ENCODE data around the gene TMEM179. TPM values are rescaled to one million over a fixed set of nuclear protein-coding genes. Genes with fewer than 3 reads are reported as not detected.

The TMEM179 gene
- total RNA-seq, 1 experiment from 2014 or later, result 3.2 TPM

DNA sequence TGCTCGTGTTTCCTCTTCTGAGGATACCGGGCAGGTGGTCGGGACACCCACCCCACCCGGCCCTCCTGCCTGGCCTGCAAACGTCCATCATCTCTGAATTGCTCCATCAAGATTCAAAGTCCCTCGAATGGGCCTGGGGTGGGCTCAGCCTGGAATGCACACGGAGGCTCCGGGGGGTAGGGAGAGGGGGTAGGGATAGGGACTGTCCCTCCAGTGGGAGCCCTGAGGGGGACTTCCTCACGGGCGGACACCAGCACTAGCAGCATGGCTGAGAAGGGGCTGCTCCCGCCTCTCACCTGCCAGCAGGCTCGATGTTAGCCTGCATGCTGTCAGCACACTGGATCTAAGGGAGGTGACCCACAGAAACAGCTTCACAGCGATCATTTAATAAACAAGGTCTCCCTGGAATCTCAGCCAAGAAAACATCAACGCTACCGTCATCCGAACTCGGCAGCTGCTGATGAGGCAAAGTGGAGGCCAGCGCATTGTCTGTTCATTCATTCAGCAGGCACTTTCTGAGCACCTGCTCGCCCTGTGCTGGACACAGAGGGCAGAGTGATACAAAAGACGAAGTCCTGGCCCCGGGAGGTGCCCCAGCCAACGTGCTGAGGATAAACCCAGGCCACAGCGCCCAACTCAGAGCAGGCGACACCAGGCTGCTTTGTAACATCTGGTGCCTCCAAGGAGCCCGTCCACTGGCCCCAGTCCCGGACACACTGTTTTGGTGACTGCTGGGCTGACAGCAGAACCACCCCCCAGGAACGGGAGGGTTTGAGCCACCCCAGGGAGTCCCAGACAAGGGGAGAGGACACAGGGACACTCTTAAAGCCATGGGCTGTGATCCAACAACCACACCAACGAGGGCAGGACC lies 6.3 kb downstream of the TMEM179 start:
- no peaks in the 10 kb centered on the region for H3K27me3 ChIP-seq (ENCODE audit: control insufficient read depth, insufficient read depth, low read length)
- H3K36me3 ChIP-seq (replicated peaks; ENCODE audit: control insufficient read depth, insufficient read depth, low read length), result no peaks in the 10 kb centered on the region
- DNase-seq, result peak; percentile 63
- H3K4me3 ChIP-seq (ENCODE audit: insufficient read depth, low read depth, low read length), result no peak overlapping the region

DNA sequence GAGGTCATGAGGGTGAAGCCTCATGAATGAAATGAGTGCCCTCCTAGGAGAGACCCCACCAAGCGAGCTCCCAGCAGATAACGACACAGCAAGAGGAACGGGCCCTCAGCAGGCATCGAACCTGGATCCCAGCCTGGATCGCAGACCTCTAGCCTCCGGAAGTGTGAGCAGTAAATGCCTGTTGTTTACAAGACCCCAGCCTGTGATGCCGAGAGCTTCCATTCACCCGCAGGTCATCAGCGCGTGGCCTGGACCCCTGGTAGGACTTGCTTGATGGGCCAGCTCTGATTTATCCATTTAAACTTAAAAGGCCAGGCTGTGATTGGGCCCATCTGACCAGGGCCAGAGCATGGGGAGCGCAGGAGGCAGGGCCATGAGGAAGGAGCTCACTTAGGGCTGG lies 7.0 kb downstream of the TMEM179 start:
- Histone ChIP-seq H3K27me3 (ENCODE audit: control insufficient read depth, insufficient read depth, low read length) (no peaks in the 10 kb centered on the region), H3K36me3 (replicated peaks; ENCODE audit: control insufficient read depth, insufficient read depth, low read length) (no peaks in the 10 kb centered on the region), H3K4me3 (ENCODE audit: insufficient read depth, low read depth, low read length) (no peak overlapping the region)
- DNase-seq, result peak; percentile 51

DNA sequence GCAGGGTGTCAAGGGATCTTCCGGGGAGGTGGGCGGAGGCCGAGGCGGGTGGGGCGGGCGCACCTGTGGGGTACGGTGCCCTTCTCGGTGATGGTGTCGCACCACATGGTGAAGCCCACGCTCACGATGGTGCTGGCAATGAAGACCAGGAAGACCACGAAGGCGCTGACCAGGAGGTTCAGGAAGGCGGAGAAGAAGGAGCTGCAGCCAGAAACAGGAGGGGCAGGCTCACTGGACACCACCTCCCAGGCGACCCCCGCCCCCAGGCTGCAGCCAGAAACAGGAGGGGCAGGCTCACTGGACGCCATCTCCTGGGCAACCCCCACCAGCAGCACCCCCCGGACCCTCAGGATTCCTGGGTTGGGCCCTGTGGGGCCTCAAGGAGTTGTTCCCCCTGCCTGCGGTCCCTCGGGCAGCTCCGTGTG lies 7.6 kb downstream of the TMEM179 start:
- no peak overlapping the region for H3K4me3 ChIP-seq (ENCODE audit: insufficient read depth, low read depth, low read length)
- H3K27me3 ChIP-seq (ENCODE audit: control insufficient read depth, insufficient read depth, low read length), result no peaks in the 10 kb centered on the region
- H3K36me3 ChIP-seq (replicated peaks; ENCODE audit: control insufficient read depth, insufficient read depth, low read length), result no peaks in the 10 kb centered on the region
- peak; percentile 51 for DNase-seq

DNA sequence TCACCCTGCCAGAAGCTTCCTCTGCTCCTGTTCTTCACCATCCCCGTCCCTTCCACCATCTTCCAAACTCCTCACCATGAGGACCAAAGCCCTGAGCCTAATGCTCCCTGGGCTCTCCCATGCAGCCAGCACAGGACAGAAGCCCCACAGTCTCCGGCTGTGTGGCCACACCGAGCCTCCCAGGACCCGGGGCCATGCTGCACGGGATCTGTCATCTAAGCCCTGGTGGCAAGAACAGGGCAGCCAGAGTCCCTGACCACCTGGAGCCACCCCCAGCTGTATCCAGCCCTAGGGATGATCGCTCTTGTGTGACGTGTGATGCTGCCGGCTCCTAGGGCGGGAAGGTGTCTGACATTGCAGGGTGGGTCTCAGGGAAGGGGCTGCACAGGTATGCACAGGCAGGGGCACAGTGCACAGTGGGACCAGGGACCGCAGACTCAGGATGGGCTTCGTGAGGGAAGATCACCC lies 8.1 kb downstream of the TMEM179 start:
- Histone ChIP-seq H3K27me3 (ENCODE audit: control insufficient read depth, insufficient read depth, low read length) (no peaks in the 10 kb centered on the region), H3K36me3 (replicated peaks; ENCODE audit: control insufficient read depth, insufficient read depth, low read length) (no peaks in the 10 kb centered on the region), H3K4me3 (ENCODE audit: insufficient read depth, low read depth, low read length) (no peak overlapping the region)
- peak; percentile 52 for DNase-seq

DNA sequence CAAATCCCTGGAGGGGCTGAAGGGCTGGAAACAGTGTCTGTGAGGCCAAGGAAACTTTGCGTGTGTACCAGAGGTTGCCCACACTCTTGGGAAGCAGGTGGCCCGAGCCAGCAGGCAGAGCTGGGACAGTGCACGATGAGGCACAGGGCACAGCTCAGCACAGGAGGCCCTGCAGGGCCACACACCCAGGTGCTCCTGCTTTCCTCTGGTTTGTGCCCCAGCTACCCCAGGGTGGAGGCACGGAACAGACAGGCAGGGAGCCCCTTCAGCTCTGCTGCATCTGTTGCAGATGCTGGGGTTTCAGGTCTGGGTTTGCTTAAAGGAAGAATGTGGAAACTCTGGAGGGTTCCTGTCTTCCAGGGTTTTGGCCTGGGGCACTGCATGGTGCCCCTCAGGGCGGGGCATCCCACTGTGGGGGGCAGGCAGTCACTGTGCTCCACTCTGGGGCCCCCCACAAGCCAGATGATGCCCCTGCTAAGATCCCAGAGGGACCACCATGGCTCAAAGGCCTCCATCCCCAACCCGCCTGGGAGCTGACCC lies 8.6 kb downstream of the TMEM179 start:
- Histone ChIP-seq H3K4me3 (ENCODE audit: insufficient read depth, low read depth, low read length) (no peak overlapping the region), H3K36me3 (replicated peaks; ENCODE audit: control insufficient read depth, insufficient read depth, low read length) (no peaks in the 10 kb centered on the region), H3K27me3 (ENCODE audit: control insufficient read depth, insufficient read depth, low read length) (no peaks in the 10 kb centered on the region)
- DNase-seq, result peak; percentile 55

DNA sequence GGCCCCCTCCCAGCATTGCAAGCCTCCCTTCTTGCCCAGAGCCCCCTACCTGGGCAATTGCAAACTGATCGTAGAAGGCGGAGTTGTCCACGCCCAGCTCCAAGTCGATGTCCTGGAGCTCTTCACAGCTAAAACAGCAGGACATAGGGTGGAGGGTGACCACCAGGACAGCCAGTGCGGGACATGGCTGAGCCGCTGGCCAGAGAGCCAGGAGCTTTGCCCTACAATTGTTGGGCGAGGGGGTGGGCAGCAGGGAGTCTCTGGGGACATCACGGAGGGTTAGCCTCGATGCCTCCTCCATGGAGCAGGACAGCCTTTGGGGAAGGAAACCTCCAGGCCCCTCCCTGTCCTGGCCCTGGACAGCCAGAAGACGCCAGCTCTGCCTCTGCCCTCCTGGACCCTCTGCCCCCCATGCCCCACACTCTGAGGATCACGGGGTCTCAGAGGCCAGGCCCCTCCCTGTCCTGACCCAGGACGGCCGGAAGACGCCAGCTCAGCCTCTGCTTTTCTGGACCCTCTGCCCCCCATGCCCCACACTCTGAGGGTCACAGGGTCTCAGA lies 9.4 kb downstream of the TMEM179 start:
- DNase-seq, result peak; percentile 49
- H3K36me3 ChIP-seq (replicated peaks; ENCODE audit: control insufficient read depth, insufficient read depth, low read length), result no peaks in the 10 kb centered on the region
- no peaks in the 10 kb centered on the region for H3K27me3 ChIP-seq (ENCODE audit: control insufficient read depth, insufficient read depth, low read length)
- H3K4me3 ChIP-seq (ENCODE audit: insufficient read depth, low read depth, low read length), result no peak overlapping the region

DNA sequence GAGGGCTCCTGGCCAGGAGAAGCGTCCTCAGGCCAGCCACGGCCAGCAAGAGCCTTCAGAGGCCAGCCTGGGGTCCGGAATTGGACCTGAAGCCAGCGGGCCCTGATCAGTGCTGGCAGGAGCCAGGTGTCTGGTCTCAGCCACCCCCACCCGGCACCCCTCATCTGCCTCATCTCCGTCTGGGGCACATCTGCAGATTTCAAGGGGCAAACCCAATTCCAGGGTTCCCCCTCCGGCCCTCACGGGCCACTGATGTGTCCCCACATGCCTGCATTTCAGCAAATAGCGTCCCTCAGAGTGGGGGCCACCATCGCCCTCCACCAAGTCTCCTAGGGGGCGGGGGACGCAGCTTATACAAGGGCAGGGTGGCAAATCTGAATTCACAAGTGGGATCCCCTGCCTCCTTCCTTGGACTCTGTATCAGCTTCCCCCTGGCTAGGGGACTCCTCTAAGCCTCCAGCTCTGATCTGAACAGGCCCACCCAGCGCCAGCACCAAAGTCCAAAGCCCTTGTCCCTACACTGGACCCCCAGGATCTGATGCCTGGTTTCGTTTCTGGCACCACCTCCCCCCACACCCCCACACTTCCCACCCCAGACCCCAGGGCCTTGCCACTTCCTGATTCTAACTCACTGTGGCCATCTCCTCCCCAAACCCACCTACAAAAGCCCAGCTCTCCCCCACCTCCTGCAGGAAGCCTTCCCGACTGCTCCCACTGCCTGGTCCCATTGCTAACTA lies 10.1 kb downstream of the TMEM179 start:
- Histone ChIP-seq H3K36me3 (replicated peaks; ENCODE audit: control insufficient read depth, insufficient read depth, low read length) (no peaks in the 10 kb centered on the region), H3K27me3 (ENCODE audit: control insufficient read depth, insufficient read depth, low read length) (no peaks in the 10 kb centered on the region), H3K4me3 (ENCODE audit: insufficient read depth, low read depth, low read length) (no peak overlapping the region)
- DNase-seq, result peak; percentile 54

DNA sequence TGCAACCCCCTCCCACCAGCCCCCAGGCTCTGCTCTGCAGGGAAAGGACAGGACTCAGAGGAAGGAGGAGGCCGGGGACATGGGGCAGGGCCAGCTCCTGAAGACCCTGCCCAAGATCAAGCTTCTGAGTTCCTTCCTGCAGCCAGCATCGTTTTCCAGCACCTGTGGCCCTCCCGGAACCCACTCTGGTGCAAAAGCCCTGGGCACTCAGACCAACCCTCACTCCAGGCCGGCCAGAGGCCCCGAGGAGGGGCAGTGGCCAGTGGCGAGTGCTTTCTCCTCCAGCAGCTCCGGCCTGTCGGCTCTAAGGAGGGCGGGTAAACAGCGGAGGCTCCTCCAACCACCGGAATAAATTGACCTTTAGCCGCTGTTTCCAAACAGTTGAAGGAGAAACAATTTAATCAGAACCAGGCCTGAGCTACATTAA lies 10.8 kb downstream of the TMEM179 start:
- Histone ChIP-seq H3K27me3 (ENCODE audit: control insufficient read depth, insufficient read depth, low read length) (no peaks in the 10 kb centered on the region), H3K4me3 (ENCODE audit: insufficient read depth, low read depth, low read length) (no peak overlapping the region), H3K36me3 (replicated peaks; ENCODE audit: control insufficient read depth, insufficient read depth, low read length) (no peaks in the 10 kb centered on the region)
- DNase-seq, result no peak

DNA sequence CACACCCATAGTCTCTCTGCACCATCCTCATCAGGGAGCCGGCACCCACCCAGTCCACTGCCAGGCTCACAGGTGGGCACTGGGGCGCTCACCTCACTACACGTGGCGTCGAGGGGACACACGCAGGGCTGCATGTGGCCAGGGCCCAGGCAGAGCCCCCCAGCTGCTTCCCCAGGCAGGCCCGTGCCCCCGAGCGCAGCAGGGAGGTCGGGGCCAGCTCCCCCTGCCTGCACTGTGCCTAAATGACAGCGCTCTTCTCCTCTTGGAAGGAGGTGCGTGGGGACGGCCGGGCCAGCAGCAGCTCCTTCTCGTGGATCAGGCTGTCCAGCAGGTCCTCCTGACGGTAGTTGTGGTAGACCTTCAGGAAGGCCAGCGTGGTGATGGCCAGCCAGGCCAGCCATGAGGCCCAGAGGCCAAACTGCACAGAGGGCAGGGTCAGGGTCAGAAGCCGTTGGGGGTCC lies 11.3 kb downstream of the TMEM179 start:
- H3K4me3 ChIP-seq (ENCODE audit: insufficient read depth, low read depth, low read length), result no peak overlapping the region
- H3K36me3 ChIP-seq (replicated peaks; ENCODE audit: control insufficient read depth, insufficient read depth, low read length), result no peaks in the 10 kb centered on the region
- no peaks in the 10 kb centered on the region for H3K27me3 ChIP-seq (ENCODE audit: control insufficient read depth, insufficient read depth, low read length)
- DNase-seq, result peak; percentile 90

DNA sequence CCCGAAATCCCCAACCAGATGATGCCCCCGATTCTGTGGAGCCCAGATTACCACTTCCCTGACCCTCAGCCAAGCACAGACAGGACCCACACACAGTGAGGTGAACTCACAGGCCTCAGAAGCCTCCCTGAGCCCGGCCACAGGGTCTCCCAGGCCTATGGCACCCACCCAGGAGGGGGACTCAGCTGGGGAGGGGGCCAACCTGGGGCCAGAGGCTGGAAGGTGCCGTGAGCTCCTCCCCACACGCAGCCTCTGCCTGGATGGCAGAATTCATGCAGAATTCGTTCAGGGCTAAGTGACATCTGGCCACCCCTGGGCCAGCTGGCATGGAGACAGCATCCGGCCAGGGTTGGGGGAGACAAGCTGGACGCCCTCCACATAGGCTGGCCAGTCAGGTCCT lies 11.8 kb downstream of the TMEM179 start:
- no peaks in the 10 kb centered on the region for H3K27me3 ChIP-seq (ENCODE audit: control insufficient read depth, insufficient read depth, low read length)
- no peaks in the 10 kb centered on the region for H3K36me3 ChIP-seq (replicated peaks; ENCODE audit: control insufficient read depth, insufficient read depth, low read length)
- no peak for DNase-seq
- H3K4me3 ChIP-seq (ENCODE audit: insufficient read depth, low read depth, low read length), result no peak overlapping the region

DNA sequence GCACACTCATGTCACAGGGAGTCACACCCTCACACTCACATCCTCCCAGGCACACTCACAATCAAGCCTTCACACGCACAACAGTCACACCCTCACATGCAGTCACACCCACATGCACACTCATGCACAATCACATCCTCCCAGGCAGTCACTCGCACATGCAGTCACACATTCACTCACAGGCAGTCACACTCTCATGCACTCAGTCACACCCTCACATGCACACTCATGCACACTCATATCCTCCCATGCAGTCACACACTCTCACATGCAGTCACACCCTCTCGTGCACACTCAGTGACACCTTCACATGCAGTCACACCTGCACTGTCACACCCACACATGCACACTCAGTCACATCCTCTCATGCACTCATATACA lies 12.3 kb downstream of the TMEM179 start:
- no peaks in the 10 kb centered on the region for H3K36me3 ChIP-seq (replicated peaks; ENCODE audit: control insufficient read depth, insufficient read depth, low read length)
- no peak for DNase-seq

DNA sequence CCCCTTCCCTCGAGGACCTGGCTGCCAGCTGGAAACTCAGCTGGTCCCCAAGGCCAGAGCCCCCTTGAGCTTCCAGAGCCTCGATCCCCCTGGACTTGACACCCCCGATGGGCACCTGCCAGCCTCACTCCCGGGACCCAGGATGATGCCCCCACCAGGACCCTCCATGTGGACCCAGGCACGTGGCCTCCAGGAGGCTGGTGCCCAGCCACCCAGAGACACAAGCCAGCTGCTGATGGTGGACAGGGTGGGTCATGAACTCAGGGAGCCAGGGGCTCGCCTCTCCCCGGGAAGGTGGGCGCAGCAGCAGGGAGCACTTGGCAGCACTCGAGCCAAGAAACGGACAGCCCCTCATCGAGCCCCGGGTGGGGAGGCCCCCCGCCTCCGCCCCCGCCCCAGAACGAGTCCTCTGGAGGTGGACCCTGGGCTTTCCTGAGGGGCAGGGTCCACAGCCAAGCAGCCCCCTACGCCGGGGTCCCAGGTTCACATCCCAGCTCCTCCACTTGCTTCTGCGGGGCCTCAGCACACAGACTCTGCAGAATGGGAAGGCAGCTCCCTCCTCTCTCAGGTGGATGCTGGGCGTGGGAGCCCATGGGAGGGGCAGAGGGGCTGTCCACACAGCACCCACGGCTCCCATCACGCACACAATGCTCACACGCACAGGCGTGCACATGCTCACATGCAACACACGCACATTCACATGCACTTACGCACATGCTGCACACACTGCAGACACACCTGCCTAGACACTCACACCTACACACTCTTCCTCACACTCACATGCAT lies 12.9 kb downstream of the TMEM179 start:
- no peak overlapping the region for H3K4me3 ChIP-seq (ENCODE audit: insufficient read depth, low read depth, low read length)
- H3K27me3 ChIP-seq (ENCODE audit: control insufficient read depth, insufficient read depth, low read length), result no peaks in the 10 kb centered on the region
- peak; percentile 66 for DNase-seq
- no peaks in the 10 kb centered on the region for H3K36me3 ChIP-seq (replicated peaks; ENCODE audit: control insufficient read depth, insufficient read depth, low read length)

More for the DNA sequence above, 12.3 kb downstream of the TMEM179 start:
- no peaks in the 10 kb centered on the region for H3K27me3 ChIP-seq (ENCODE audit: control insufficient read depth, insufficient read depth, low read length)
- H3K4me3 ChIP-seq (ENCODE audit: insufficient read depth, low read depth, low read length), result no peak overlapping the region

DNA sequence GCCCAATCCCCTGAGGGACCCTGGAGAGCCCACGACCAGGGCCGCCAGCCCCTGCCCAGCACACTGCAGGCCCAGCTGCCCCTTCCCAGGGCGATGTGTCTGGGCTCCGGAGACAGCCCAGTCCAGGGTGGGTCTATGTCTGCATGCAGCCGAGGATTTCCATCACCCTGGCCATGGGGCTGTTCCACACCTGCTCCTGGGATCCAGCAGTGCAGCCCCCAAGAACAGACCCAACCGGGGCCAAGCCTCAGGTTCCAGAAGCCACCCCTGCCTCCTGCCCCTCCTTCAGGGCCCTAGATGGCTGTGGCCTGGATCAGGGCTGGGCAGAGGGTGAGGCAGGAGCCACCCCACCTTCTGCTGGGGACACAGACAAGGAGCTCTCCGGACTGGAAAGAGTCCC lies 13.5 kb downstream of the TMEM179 start:
- no peak overlapping the region for H3K4me3 ChIP-seq (ENCODE audit: insufficient read depth, low read depth, low read length)
- H3K27me3 ChIP-seq (ENCODE audit: control insufficient read depth, insufficient read depth, low read length), result no peaks in the 10 kb centered on the region
- no peaks in the 10 kb centered on the region for H3K36me3 ChIP-seq (replicated peaks; ENCODE audit: control insufficient read depth, insufficient read depth, low read length)
- DNase-seq, result no peak

All from H7 (cell line).